ENCODE results near the gene PNMT. TPM values are rescaled to one million over a fixed set of nuclear protein-coding genes. Genes with fewer than 3 reads are reported as not detected.

PNMT gene
- total RNA-seq, 6 experiments from 2014 or later: 0.26 TPM; not detected in 5

DNA sequence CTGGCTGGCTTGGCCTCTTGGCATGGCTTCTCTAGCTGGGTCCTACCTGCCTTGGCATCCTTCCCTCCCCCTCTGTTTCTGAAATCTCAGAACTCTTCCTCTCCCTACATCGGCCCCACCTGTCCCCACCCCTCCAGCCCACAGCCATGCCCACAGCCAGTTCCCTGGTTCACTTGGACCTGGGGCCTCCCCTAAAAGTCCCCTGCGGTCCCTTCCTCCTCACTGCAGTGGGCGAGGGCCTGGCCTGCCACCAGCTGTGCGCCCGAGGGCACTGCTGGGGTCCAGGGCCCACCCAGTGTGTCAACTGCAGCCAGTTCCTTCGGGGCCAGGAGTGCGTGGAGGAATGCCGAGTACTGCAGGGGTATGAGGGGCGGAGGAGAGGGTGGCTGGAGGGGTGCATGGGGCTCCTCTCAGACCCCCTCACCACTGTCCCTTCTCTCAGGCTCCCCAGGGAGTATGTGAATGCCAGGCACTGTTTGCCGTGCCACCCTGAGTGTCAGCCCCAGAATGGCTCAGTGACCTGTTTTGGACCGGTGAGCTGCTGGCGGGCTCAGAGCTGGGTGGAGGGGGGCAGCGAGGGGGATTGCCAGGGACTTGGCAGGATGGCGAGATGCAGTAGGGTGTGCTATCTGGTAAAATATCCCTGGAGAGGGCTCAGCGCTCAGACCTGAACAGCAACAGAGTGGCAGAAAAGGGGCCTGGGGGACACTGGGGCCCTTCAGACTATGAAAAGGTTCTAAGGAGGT is 48.0 kb downstream of the PNMT start:
- DNase-seq: no peak
- no peaks in the 10 kb centered on the region for H3K4me1 Mint-ChIP-seq (ENCODE audit: low read depth)
- H3K4me3 Mint-ChIP-seq: no peak overlapping the region
- peaks cover 6% of the 10 kb centered on the region for H3K27me3 Mint-ChIP-seq (ENCODE audit: insufficient read depth)
- TF ChIP-seq, protein P1, sequence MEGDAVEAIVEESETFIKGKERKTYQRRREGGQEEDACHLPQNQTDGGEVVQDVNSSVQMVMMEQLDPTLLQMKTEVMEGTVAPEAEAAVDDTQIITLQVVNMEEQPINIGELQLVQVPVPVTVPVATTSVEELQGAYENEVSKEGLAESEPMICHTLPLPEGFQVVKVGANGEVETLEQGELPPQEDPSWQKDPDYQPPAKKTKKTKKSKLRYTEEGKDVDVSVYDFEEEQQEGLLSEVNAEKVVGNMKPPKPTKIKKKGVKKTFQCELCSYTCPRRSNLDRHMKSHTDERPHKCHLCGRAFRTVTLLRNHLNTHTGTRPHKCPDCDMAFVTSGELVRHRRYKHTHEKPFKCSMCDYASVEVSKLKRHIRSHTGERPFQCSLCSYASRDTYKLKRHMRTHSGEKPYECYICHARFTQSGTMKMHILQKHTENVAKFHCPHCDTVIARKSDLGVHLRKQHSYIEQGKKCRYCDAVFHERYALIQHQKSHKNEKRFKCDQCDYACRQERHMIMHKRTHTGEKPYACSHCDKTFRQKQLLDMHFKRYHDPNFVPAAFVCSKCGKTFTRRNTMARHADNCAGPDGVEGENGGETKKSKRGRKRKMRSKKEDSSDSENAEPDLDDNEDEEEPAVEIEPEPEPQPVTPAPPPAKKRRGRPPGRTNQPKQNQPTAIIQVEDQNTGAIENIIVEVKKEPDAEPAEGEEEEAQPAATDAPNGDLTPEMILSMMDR (IDR thresholded peaks at IDR 0.05): no peak
- H3K27ac Mint-ChIP-seq: no peak overlapping the region
- peaks cover 4% of the 10 kb centered on the region; the same call in 1 of the 2 replicates for H3K36me3 Mint-ChIP-seq (ENCODE audit: low read depth)
- no peaks in the 10 kb centered on the region for H3K9me3 Mint-ChIP-seq

DNA sequence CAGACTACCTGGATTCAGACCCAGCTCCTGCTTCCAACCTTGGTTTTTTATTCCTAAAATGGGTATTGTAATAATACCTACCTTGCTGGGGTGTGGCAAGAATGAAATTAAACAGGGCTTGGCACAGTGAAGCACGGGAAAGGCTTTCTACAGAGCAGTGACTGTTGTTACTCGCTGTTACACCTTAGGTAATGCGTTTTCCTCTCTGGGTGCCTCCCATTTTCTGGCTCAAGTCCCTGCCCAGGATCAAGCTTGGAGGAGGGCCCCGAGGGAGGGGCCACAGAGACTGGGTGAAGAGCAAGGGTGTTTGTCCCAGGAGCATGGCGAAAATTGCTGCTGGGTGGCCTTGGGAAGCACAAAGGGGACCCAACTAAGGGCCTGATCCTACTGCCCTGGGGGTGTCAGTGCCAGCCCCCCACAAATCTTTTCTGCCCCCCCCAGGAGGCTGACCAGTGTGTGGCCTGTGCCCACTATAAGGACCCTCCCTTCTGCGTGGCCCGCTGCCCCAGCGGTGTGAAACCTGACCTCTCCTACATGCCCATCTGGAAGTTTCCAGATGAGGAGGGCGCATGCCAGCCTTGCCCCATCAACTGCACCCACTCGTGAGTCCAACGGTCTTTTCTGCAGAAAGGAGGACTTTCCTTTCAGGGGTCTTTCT is 48.8 kb downstream of the PNMT start:
- no peak overlapping the region for H3K4me3 Mint-ChIP-seq
- DNase-seq: no peak
- H3K27ac Mint-ChIP-seq: no peak overlapping the region
- peaks cover 4% of the 10 kb centered on the region for H3K27me3 Mint-ChIP-seq (ENCODE audit: insufficient read depth)
- H3K4me1 Mint-ChIP-seq (ENCODE audit: low read depth): no peaks in the 10 kb centered on the region
- TF ChIP-seq, protein P1 (IDR thresholded peaks at IDR 0.05): no peak
- no peaks in the 10 kb centered on the region for H3K36me3 Mint-ChIP-seq (ENCODE audit: low read depth)
- H3K9me3 Mint-ChIP-seq: no peaks in the 10 kb centered on the region

DNA sequence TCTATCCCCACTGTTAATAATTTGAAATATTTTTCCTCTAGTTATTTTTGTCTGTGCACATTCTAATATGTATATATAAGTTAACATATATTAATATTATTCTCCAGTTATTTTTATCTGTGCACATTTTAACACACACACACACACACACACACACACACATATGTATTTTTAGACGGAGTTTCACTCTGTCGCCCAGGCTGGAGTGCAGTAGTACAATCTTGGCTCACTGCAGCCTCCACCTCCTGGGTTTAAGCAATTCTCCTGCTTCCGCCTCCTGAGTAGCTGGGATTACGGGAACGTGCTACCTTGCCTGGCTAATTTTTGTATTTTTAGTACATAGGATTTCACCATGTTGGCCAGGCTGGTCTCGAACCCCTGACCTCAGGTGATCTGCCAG is 49.4 kb downstream of the PNMT start:
- Mint-ChIP-seq H3K27me3 (ENCODE audit: insufficient read depth) (peaks cover 4% of the 10 kb centered on the region), H3K36me3 (ENCODE audit: low read depth) (peaks cover under 1% of the 10 kb centered on the region; the same call in 1 of the 2 replicates), H3K9me3 (no peaks in the 10 kb centered on the region), H3K27ac (no peak overlapping the region), H3K4me3 (no peak overlapping the region), H3K4me1 (ENCODE audit: low read depth) (no peaks in the 10 kb centered on the region)
- no peak for DNase-seq
- TF ChIP-seq, protein P1 (IDR thresholded peaks at IDR 0.05): no peak

DNA sequence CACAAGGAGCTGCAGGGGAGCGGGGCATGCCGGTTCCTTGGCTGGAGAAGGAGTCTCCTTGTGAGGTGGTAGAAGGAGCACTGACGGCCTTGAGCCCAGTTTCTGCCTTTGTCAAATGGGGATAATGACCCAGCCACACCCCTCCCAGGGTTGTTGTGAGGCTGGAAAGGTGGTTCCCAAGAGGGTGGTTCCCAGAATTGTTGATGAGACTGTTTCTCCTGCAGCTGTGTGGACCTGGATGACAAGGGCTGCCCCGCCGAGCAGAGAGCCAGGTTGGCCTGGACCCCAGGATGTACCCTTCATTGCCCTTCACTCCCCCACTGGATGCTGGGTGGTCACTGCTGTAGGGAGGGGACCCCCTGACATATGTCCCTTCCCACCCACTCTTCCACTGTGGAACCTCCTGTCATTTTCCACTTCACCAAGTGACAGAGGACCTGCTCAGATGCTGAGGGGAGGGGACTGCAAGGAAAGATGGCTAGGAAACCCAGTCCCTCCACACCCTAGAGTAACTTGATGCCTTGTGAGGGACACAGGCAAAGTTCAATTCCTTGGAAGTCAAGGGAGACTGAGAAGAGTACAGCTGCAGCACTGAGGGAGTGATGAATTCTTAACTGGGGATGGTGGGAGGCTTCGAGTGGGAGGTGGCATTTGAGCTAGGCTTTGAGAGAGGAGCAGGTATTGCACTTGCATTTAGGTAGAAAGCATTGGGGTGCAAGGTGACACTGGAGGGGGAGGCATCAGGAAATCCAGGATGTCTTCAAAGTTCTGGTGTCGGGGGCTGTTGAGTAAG is 51.5 kb downstream of the PNMT start:
- Mint-ChIP-seq H3K27ac (no peak overlapping the region), H3K9me3 (no peaks in the 10 kb centered on the region), H3K4me1 (ENCODE audit: low read depth) (no peaks in the 10 kb centered on the region), H3K36me3 (ENCODE audit: low read depth) (peaks cover 10% of the 10 kb centered on the region; the same call in 1 of the 2 replicates), H3K4me3 (no peak overlapping the region), H3K27me3 (ENCODE audit: insufficient read depth) (peaks cover 4% of the 10 kb centered on the region)
- no peak for DNase-seq
- TF ChIP-seq, protein P1 (IDR thresholded peaks at IDR 0.05): no peak

Other genes with a start within 250 kb of the PNMT start
- gene MED1, start 217.2 kb upstream of the PNMT start, total RNA-seq (2021; fragmentation: NEBNext Ultra II Directional; extraction: Animal tissue kit (Norgen Biotek cat#: 25700)): 10 to 100 TPM; 35.7 to 40.8 (median 38.5) TPM
- 10 to 100 TPM; 42.2 to 48.5 (median 44.1) TPM for gene CDK12, start 207.0 kb upstream of the PNMT start, total RNA-seq (2021; fragmentation: NEBNext Ultra II Directional; extraction: Animal tissue kit (Norgen Biotek cat#: 25700))
- not detected for gene NEUROD2, start 60.5 kb upstream of the PNMT start, total RNA-seq (2021; fragmentation: NEBNext Ultra II Directional; extraction: Animal tissue kit (Norgen Biotek cat#: 25700))
- gene PPP1R1B, start 41.5 kb upstream of the PNMT start, total RNA-seq (2021; fragmentation: NEBNext Ultra II Directional; extraction: Animal tissue kit (Norgen Biotek cat#: 25700)): not detected
- gene STARD3, start 31.3 kb upstream of the PNMT start, total RNA-seq (2021; fragmentation: NEBNext Ultra II Directional; extraction: Animal tissue kit (Norgen Biotek cat#: 25700)): 10 to 100 TPM; 44.0 to 52.3 (median 46.3) TPM
- gene TCAP, start 3.1 kb upstream of the PNMT start, total RNA-seq (2021; fragmentation: NEBNext Ultra II Directional; extraction: Animal tissue kit (Norgen Biotek cat#: 25700)): under 1 TPM; 0.09 to 0.51 (median 0.14) TPM
- 10 to 100 TPM in 5 of 6 experiments, 1 to 10 TPM in 1; 9.9 to 15.5 (median 12.7) TPM for gene PGAP3, start 19.6 kb downstream of the PNMT start, total RNA-seq (2021; fragmentation: NEBNext Ultra II Directional; extraction: Animal tissue kit (Norgen Biotek cat#: 25700))
- 10 to 100 TPM; 51.9 to 67.2 (median 61.0) TPM for gene ERBB2, start 31.6 kb downstream of the PNMT start, total RNA-seq (2021; fragmentation: NEBNext Ultra II Directional; extraction: Animal tissue kit (Norgen Biotek cat#: 25700))
- 10 to 100 TPM; 56.9 to 70.3 (median 66.0) TPM for gene MIEN1, start 62.1 kb downstream of the PNMT start, total RNA-seq (2021; fragmentation: NEBNext Ultra II Directional; extraction: Animal tissue kit (Norgen Biotek cat#: 25700))
- gene GRB7, start 69.5 kb downstream of the PNMT start, total RNA-seq (2021; fragmentation: NEBNext Ultra II Directional; extraction: Animal tissue kit (Norgen Biotek cat#: 25700)): not detected
- not detected for gene IKZF3, start 195.9 kb downstream of the PNMT start, total RNA-seq (2021; fragmentation: NEBNext Ultra II Directional; extraction: Animal tissue kit (Norgen Biotek cat#: 25700))
- not detected for gene ZPBP2, start 199.7 kb downstream of the PNMT start, total RNA-seq (2021; fragmentation: NEBNext Ultra II Directional; extraction: Animal tissue kit (Norgen Biotek cat#: 25700))